GM23338 (cell line): ENCODE measurements around the gene OVCA2. TPM values are rescaled to one million over a fixed set of nuclear protein-coding genes. Genes with fewer than 3 reads are reported as not detected.

Experiments used
- ATAC-seq: fragments of 200-7000 bp; cut with Tn5 transposase; 3 replicates; pipeline ENCODE4 v1.9.1; 2020
- DNase-seq: peaks from one replicate; pipeline ENCODE4 v3.0.0-alpha.2; 2015; ENCODE audit warnings: low spot score
- H2AFZ ChIP-seq: fragments of 200-600 bp; sonication (generic); 2 replicates; pipeline ENCODE4 v1.8.0; 2016; ENCODE audit warnings: antibody characterized with exemption, mild to moderate bottlenecking, moderate library complexity
- H3F3A ChIP-seq: fragments of 200-600 bp; sonication (generic); replicated peaks from 2 replicates; pipeline ENCODE4 v1.8.0; 2017; ENCODE audit warnings: antibody characterized with exemption, mixed run types, low read depth
- H3K27ac ChIP-seq: fragments of 200-600 bp; sonication (generic); 2 replicates; pipeline ENCODE4 v1.6.1; 2016; ENCODE audit warnings: low read depth
- H3K27me3 ChIP-seq: fragments of 200-600 bp; sonication (generic); 2 replicates; pipeline ENCODE4 v1.8.0; 2016; ENCODE audit warnings: mild to moderate bottlenecking, mixed run types, moderate library complexity; ENCODE audit not compliant: insufficient read depth
- H3K36me3 ChIP-seq: fragments of 200-600 bp; sonication (generic); 2 replicates; pipeline ENCODE4 v1.8.0; 2016; ENCODE audit warnings: mild to moderate bottlenecking; ENCODE audit not compliant: insufficient read depth
- H3K4me1 ChIP-seq: fragments of 200-600 bp; sonication (generic); 2 replicates; pipeline ENCODE4 v1.8.0; 2016; ENCODE audit warnings: mild to moderate bottlenecking, moderate library complexity; ENCODE audit not compliant: insufficient read depth
- H3K4me2 ChIP-seq: fragments of 200-600 bp; sonication (generic); 2 replicates; pipeline ENCODE4 v1.7.1; 2017; ENCODE audit warnings: mixed run types
- H3K4me3 ChIP-seq: fragments of 200-600 bp; sonication (generic); 2 replicates; pipeline ENCODE4 v1.6.1; 2016; ENCODE audit warnings: mixed run types
- H3K79me2 ChIP-seq: fragments of 200-600 bp; sonication (generic); replicated peaks from 2 replicates; pipeline ENCODE4 v1.8.0; 2017; ENCODE audit warnings: mild to moderate bottlenecking; ENCODE audit not compliant: insufficient read depth
- H3K9me2 ChIP-seq: fragments of 200-600 bp; sonication (generic); 2 replicates; pipeline ENCODE4 v1.8.0; 2017; ENCODE audit not compliant: insufficient read depth
- H4K20me1 ChIP-seq: fragments of 200-600 bp; sonication (generic); replicated peaks from 2 replicates; pipeline ENCODE4 v1.8.0; 2017; ENCODE audit warnings: mild to moderate bottlenecking; ENCODE audit not compliant: insufficient read depth
- H3K27ac Mint-ChIP-seq: 2 replicates; pipeline ENCODE4 v1.8.0; 2020; ENCODE audit warnings: inconsistent platforms, mild to moderate bottlenecking, moderate library complexity, mixed read lengths
- H3K27me3 Mint-ChIP-seq: 3 replicates; pipeline ENCODE4 v1.8.0; 2022; ENCODE audit warnings: low read depth, mild to moderate bottlenecking, moderate library complexity, mixed read lengths, inconsistent platforms; ENCODE audit not compliant: insufficient read depth, poor library complexity
- H3K36me3 Mint-ChIP-seq: 3 replicates; pipeline ENCODE4 v1.8.0; 2021; ENCODE audit warnings: low read depth, mild to moderate bottlenecking, inconsistent platforms, moderate library complexity, mixed read lengths
- H3K4me1 Mint-ChIP-seq: 3 replicates; pipeline ENCODE4 v1.8.0; 2020; ENCODE audit warnings: mild to moderate bottlenecking, inconsistent platforms, mixed read lengths
- H3K4me3 Mint-ChIP-seq: 3 replicates; pipeline ENCODE4 v1.8.0; 2021; ENCODE audit warnings: moderate library complexity, mild to moderate bottlenecking, inconsistent platforms, mixed read lengths
- H3K9me3 Mint-ChIP-seq: 3 replicates; pipeline ENCODE4 v1.8.0; 2020; ENCODE audit warnings: moderate library complexity, mild to moderate bottlenecking, inconsistent platforms, mixed read lengths
- CREB1 ChIP-seq: fragments of 250-450 bp; sonication (Bioruptor Pico); IDR thresholded peaks from 2 replicates; pipeline ENCODE4 v1.5.0; 2020; ENCODE audit warnings: low read depth, mild to moderate bottlenecking, moderate library complexity
- EZH2phosphoT487 ChIP-seq: fragments of 200-600 bp; sonication (generic); IDR thresholded peaks from one replicate; pipeline ENCODE4 v1.8.1; 2018; ENCODE audit warnings: antibody characterized with exemption; ENCODE audit not compliant: unreplicated experiment
- NANOG ChIP-seq: IDR thresholded peaks from 2 replicates; pipeline ENCODE4 v1.6.1; 2016; ENCODE audit warnings: antibody characterized with exemption, borderline replicate concordance
- POLR2AphosphoS5 ChIP-seq: IDR thresholded peaks from 2 replicates; pipeline ENCODE4 v1.6.1; 2016; ENCODE audit warnings: antibody characterized with exemption, low read depth
- STAT1 ChIP-seq: IDR thresholded peaks from one replicate; pipeline ENCODE4 v1.6.1; 2016; ENCODE audit warnings: antibody characterized with exemption; ENCODE audit not compliant: unreplicated experiment
- polyA plus RNA-seq: library from polyadenylated mRNA; unstranded; fragments of >200 nt; fragmentation: Nextera tagmentation; extraction: Ambion mirVana; gene quantifications from 2 replicates; pipeline ENCODE4 v1.2.1, GENCODE V29; 2016
- total RNA-seq: library from RNA; depleted of rRNA; stranded (reverse); fragments of >200 nt; shearing (Covaris generic); gene quantifications from 2 replicates; pipeline ENCODE4 v1.2.3, GENCODE V29; 2014
- TF ChIP-seq, protein P1 (sequence below): IDR thresholded peaks from one replicate; pipeline ENCODE4 v1.6.1; 2018; ENCODE audit warnings: antibody characterized with exemption; ENCODE audit not compliant: unreplicated experiment

OVCA2 gene
- total and polyA plus RNA-seq, 2 experiments from 2014 or later: 15.9 to 21.3 TPM

DNA sequence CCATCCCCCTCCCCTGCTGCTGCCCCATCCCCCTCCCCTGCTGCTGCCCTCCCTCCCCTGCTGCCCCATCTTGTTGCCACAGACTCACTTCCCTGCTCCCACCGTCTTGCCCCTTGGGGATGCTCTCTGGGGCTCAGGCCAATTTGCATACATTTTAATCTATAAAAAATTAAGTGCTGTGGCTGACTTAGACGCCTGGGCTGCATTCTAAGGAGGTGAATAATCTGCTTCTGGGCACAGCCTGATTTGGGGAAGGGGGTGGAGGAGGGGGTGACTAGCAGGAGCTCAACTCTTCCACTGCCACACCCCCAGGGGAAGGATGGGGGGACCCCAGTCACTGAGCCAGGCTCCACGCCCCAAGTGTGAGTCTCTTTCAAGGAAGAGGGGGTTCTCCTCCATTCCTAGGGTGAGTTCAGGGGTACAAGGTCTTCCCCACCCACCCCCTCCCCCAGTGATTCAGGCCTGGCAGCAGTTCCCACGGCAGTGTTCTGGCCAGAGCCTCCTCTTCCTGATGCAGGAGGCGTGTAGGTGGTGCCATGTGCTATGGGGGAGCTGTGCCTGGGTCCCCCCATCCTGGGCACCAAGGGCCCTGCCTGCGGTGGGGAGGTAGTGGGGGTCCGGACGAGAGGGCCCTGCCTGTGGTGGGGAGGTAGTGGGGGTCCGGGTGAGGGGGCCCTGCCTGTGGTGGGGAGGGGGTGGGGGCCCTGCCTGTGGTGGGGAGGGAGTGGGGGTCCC is 6.8 kb upstream of the OVCA2 start:
- H3K4me3 ChIP-seq: no peak overlapping the region
- no peaks in the 10 kb centered on the region; the same call in 2 of the 3 replicates for H3K36me3 Mint-ChIP-seq
- no peaks in the 10 kb centered on the region for H3K27me3 ChIP-seq
- H3K27ac ChIP-seq: no peak overlapping the region
- no peaks in the 10 kb centered on the region for H3K36me3 ChIP-seq
- ATAC-seq: no peak
- H3K9me3 Mint-ChIP-seq: no peaks in the 10 kb centered on the region
- H3F3A ChIP-seq: no peaks in the 10 kb centered on the region
- DNase-seq: no peak
- H4K20me1 ChIP-seq: peaks cover 5% of the 10 kb centered on the region
- no peak overlapping the region for H3K4me3 Mint-ChIP-seq
- no peak overlapping the region for H2AFZ ChIP-seq
- H3K9me2 ChIP-seq: no peaks in the 10 kb centered on the region
- H3K79me2 ChIP-seq: no peaks in the 10 kb centered on the region
- TF ChIP-seq, protein P1, sequence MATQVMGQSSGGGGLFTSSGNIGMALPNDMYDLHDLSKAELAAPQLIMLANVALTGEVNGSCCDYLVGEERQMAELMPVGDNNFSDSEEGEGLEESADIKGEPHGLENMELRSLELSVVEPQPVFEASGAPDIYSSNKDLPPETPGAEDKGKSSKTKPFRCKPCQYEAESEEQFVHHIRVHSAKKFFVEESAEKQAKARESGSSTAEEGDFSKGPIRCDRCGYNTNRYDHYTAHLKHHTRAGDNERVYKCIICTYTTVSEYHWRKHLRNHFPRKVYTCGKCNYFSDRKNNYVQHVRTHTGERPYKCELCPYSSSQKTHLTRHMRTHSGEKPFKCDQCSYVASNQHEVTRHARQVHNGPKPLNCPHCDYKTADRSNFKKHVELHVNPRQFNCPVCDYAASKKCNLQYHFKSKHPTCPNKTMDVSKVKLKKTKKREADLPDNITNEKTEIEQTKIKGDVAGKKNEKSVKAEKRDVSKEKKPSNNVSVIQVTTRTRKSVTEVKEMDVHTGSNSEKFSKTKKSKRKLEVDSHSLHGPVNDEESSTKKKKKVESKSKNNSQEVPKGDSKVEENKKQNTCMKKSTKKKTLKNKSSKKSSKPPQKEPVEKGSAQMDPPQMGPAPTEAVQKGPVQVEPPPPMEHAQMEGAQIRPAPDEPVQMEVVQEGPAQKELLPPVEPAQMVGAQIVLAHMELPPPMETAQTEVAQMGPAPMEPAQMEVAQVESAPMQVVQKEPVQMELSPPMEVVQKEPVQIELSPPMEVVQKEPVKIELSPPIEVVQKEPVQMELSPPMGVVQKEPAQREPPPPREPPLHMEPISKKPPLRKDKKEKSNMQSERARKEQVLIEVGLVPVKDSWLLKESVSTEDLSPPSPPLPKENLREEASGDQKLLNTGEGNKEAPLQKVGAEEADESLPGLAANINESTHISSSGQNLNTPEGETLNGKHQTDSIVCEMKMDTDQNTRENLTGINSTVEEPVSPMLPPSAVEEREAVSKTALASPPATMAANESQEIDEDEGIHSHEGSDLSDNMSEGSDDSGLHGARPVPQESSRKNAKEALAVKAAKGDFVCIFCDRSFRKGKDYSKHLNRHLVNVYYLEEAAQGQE: no peak
- H3K27me3 Mint-ChIP-seq: peaks cover 8% of the 10 kb centered on the region
- H3K4me2 ChIP-seq: no peak overlapping the region
- peaks cover 4% of the 10 kb centered on the region for H3K4me1 Mint-ChIP-seq
- no peak overlapping the region for H3K27ac Mint-ChIP-seq
- peaks cover 3% of the 10 kb centered on the region; the same call in 1 of the 2 replicates for H3K4me1 ChIP-seq

DNA sequence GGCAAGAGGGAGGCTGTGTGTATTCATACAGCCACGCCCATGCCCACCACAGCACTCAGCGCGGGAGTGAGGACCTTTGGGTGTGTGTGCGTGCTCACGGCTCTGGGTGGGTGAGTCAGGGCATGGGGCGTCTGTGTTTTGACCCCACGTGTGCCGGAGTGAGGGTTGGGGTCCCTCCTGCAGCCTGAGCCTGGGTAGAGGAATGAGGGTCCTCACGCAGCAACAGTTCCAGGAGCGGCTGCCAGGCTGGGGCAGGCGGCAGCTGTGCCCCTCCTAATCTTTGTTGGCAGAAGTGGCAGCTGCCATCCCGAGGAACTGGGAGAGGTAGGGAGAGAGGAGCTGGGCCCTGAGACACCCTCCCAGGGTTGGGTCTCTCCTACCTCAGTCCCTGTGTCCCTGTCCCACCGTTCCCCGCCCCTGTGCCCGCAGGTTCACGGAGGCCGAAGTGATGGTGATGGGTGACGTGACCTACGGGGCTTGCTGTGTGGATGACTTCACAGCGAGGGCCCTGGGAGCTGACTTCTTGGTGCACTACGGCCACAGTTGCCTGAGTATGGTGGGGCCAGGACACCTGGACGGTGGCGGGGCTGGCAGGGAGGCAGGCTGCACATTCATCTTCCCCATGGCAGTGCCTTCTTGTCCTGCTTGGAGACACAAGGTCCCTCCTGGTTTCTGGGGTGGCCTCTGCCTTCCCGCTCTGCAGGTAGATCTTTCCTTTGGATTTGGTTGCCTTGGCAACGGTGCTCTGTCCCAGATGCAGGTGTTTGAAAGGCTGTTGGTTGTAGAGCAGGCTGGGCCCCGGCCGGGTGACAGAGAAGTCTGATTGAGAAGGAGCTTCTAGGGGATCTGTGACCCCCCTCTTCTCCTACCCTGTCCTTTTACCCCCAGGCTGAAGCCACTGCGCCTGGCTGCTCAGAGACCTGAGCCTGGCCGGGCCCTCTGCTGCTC is 6.0 kb upstream of the OVCA2 start:
- Histone ChIP-seq H3K27me3 (no peaks in the 10 kb centered on the region), H3K79me2 (no peaks in the 10 kb centered on the region), H3K36me3 (no peaks in the 10 kb centered on the region), H3K27ac (no peak overlapping the region), H2AFZ (no peak overlapping the region), H3K4me3 (no peak overlapping the region), H4K20me1 (peaks cover 5% of the 10 kb centered on the region), H3F3A (no peaks in the 10 kb centered on the region), H3K4me2 (no peak overlapping the region), H3K9me2 (no peaks in the 10 kb centered on the region), H3K4me1 (peaks cover 3% of the 10 kb centered on the region; the same call in 1 of the 2 replicates)
- ATAC-seq (no peak; the same call in 2 of the 3 replicates), DNase-seq (no peak)
- H3K27ac Mint-ChIP-seq: no peak overlapping the region
- TF ChIP-seq NANOG (no peak), STAT1 (no peak), CREB1 (CRISPR knock-in tag) (no peak), EZH2phosphoT487 (no peak), POLR2AphosphoS5 (no peak)
- TF ChIP-seq, protein P1: no peak
- no peaks in the 10 kb centered on the region for H3K9me3 Mint-ChIP-seq
- peaks cover 2% of the 10 kb centered on the region for H3K4me1 Mint-ChIP-seq
- no peaks in the 10 kb centered on the region; the same call in 2 of the 3 replicates for H3K36me3 Mint-ChIP-seq
- no peak overlapping the region for H3K4me3 Mint-ChIP-seq
- peaks cover 12% of the 10 kb centered on the region for H3K27me3 Mint-ChIP-seq
